Left lung (tissue), 10 donors: ENCODE measurements around the gene RAB4B. TPM values are rescaled to one million over a fixed set of nuclear protein-coding genes. Genes with fewer than 3 reads are reported as not detected.
"Not testable (repeated sequence)": the region's sequence is repeated elsewhere in the genome, so short reads cannot be mapped to it uniquely, and the experiment has no call there.

ENCODE experiments used
- ATAC-seq: fragments of 200-7000 bp; cut with Tn5 transposase; one replicate; pipeline ENCODE4 v1.9.1; 2020; ENCODE audit warnings: moderate library complexity
- DNase-seq, 4 donors: peaks; one replicate each; pipeline ENCODE4 v3.0.0-alpha.2; 2013 to 2020
- H3K27ac ChIP-seq, 2 donors: fragments of 200-600 bp; sonication (generic) in 1 of 2; one replicate each; pipeline versions ENCODE4 v1.5.0 to v1.8.0; 2020 to 2021
- H3K27me3 ChIP-seq, 2 donors: fragments of 200-600 bp; sonication (generic) in 1 of 2; one replicate each; pipeline versions ENCODE4 v1.5.0 to v1.8.0; 2020 to 2021
- H3K36me3 ChIP-seq, 2 donors: fragments of 200-600 bp; sonication (generic) in 1 of 2; one replicate each; pipeline versions ENCODE4 v1.5.0 to v1.8.0; 2020 to 2021
- H3K4me1 ChIP-seq, 2 donors: fragments of 200-600 bp; one replicate each; pipeline ENCODE4 v1.8.0; 2021
- H3K4me3 ChIP-seq, 2 donors: fragments of 200-600 bp; sonication (generic) in 1 of 2; one replicate each; pipeline versions ENCODE4 v1.5.0 to v1.8.0; 2020 to 2021; ENCODE audit warnings: mild to moderate bottlenecking in 1 of 2
- H3K9me3 ChIP-seq, 2 donors: fragments of 200-600 bp; sonication (generic) in 1 of 2; one replicate each; pipeline versions ENCODE4 v1.5.0 to v1.8.0; 2020 to 2021
- CTCF ChIP-seq, 2 donors: fragments of 200-600 bp; sonication (generic) in 1 of 2; IDR thresholded peaks; one replicate each; pipeline versions ENCODE4 v1.5.0 to v1.8.0; 2021; ENCODE audit warnings: antibody characterized with exemption in 2 of 2
- intact Hi-C, 2 donors: fragments of 100-400 bp; cut with DNase I; formaldehyde crosslinking; loops; one replicate each; pipeline versions ENCODE4 v1.11.2 to v1.14.2; 2022
- polyA plus RNA-seq, 6 donors: library from polyadenylated mRNA; unstranded; fragments of 120-200 nt; gene quantifications; one replicate each; pipeline ENCODE4 v1.2.1, GENCODE V29; 2013; ENCODE audit not compliant: insufficient read length in 6 of 6
- total RNA-seq, 2 donors: library from RNA; stranded (reverse); fragmentation: NEBNext Ultra II Directional; extraction: Animal tissue kit (Norgen Biotek cat#: 25700); gene quantifications; one replicate each; pipeline ENCODE4 v1.2.1, GENCODE V29; 2021
- donor health status: DM: no; HTN: yes; CAD: no.
- donor health status: DM: no; HTN: no; CAD: no.

RAB4B gene
- total and polyA plus RNA-seq, 8 donors: 11.1 to 50.4 (median 13.3) TPM

- H3K9me3 ChIP-seq: no peaks in the 10 kb centered on the region
- no peak for DNase-seq
- TF ChIP-seq CTCF (IDR thresholded peaks at IDR 0.05): no peak
Measured at GRCh38 chr19:40829205-40829604, 51.2 kb downstream of the RAB4B start.

GRCh38 chr19:40830741-40831140 lies 52.7 kb downstream of the RAB4B start:
- H3K27ac ChIP-seq, H3K27me3 ChIP-seq, ATAC-seq, H3K36me3 ChIP-seq, intact Hi-C loops, H3K4me3 ChIP-seq, H3K9me3 ChIP-seq: not testable (repeated sequence)
- DNase-seq: peak in 1 of 4 donors; percentile 43
- H3K4me1 ChIP-seq: peaks cover 6 to 14% of the 10 kb centered on the region in 2 donors

More at GRCh38 chr19:40829205-40829604, 51.2 kb downstream of the RAB4B start:
- H3K4me1 ChIP-seq: peaks cover 6 to 22% of the 10 kb centered on the region in 2 donors
- intact Hi-C loops: no loop called here
- H3K27me3 ChIP-seq: no peaks in the 10 kb centered on the region
- no peak for ATAC-seq
- no peak overlapping the region for H3K27ac ChIP-seq
- peaks cover 0 to 4% of the 10 kb centered on the region in 2 donors for H3K36me3 ChIP-seq
- no peak overlapping the region for H3K4me3 ChIP-seq

GRCh38 chr19:40831502-40832430 lies 53.7 kb downstream of the RAB4B start:
- ATAC-seq: peak; percentile 85
- Histone ChIP-seq H3K9me3 (no peaks in the 10 kb centered on the region), H3K27me3 (no peaks in the 10 kb centered on the region), H3K4me1 (peaks cover 6 to 9% of the 10 kb centered on the region in 2 donors), H3K27ac (peak overlapping the region in 1 of 2 donors; percentile 60), H3K4me3 (no peak overlapping the region), H3K36me3 (peaks cover 0 to 4% of the 10 kb centered on the region in 2 donors)
- intact Hi-C loops: no loop called here
- peak in 2 of 4 donors; percentile 34 to 64 for DNase-seq
- TF ChIP-seq CTCF (IDR thresholded peaks at IDR 0.05): no peak

GRCh38 chr19:40832431-40832790 lies 54.4 kb downstream of the RAB4B start:
- H3K4me3 ChIP-seq, intact Hi-C loops, DNase-seq, H3K27me3 ChIP-seq, H3K36me3 ChIP-seq, ATAC-seq, H3K4me1 ChIP-seq, H3K9me3 ChIP-seq: not testable (repeated sequence)
- peak overlapping the region in 1 of 2 donors; percentile 60 for H3K27ac ChIP-seq

GRCh38 chr19:40833728-40834533 lies 55.9 kb downstream of the RAB4B start:
- H3K36me3 ChIP-seq, H3K27ac ChIP-seq, H3K4me3 ChIP-seq, H3K27me3 ChIP-seq, intact Hi-C loops, DNase-seq, ATAC-seq, H3K4me1 ChIP-seq, H3K9me3 ChIP-seq: not testable (repeated sequence)

GRCh38 chr19:40836754-40837429 lies 58.8 kb downstream of the RAB4B start:
- no peaks in the 10 kb centered on the region for H3K27me3 ChIP-seq
- peaks cover 0 to 3% of the 10 kb centered on the region in 2 donors for H3K4me1 ChIP-seq
- DNase-seq (no peak), ATAC-seq (no peak)
- H3K9me3 ChIP-seq: no peaks in the 10 kb centered on the region
- H3K36me3 ChIP-seq: no peaks in the 10 kb centered on the region
- no peak overlapping the region for H3K27ac ChIP-seq
- intact Hi-C loops: no loop called here
- no peak overlapping the region for H3K4me3 ChIP-seq
- no peak for TF ChIP-seq CTCF (IDR thresholded peaks at IDR 0.05)

- intact Hi-C loops, H3K36me3 ChIP-seq, H3K4me1 ChIP-seq, ATAC-seq, H3K27me3 ChIP-seq, H3K4me3 ChIP-seq, DNase-seq, H3K9me3 ChIP-seq, H3K27ac ChIP-seq: not testable (repeated sequence)
Measured at GRCh38 chr19:40838477-40838876, 60.4 kb downstream of the RAB4B start.

- DNase-seq, ATAC-seq, H3K4me1 ChIP-seq, H3K27ac ChIP-seq, intact Hi-C loops, H3K36me3 ChIP-seq, H3K27me3 ChIP-seq, H3K9me3 ChIP-seq, H3K4me3 ChIP-seq: not testable (repeated sequence)
Measured at GRCh38 chr19:40842012-40842411, 64.0 kb downstream of the RAB4B start.

GRCh38 chr19:40842997-40843652 lies 65.1 kb downstream of the RAB4B start:
- H3K27me3 ChIP-seq, H3K9me3 ChIP-seq, H3K36me3 ChIP-seq, DNase-seq, intact Hi-C loops, H3K4me1 ChIP-seq: not testable (repeated sequence)
- Histone ChIP-seq H3K27ac (peak overlapping the region in 1 of 2 donors; percentile 73), H3K4me3 (peak overlapping the region in 1 of 2 donors; percentile 22)
- peak; percentile 47 for ATAC-seq
